HG03558 (cell line): ENCODE results near the gene EPB41L4B.

ENCODE experiments used
- ATAC-seq: cut with Tn5 transposase; IDR thresholded peaks from one replicate; pipeline ENCODE4 v1.9.1; 2021; ENCODE audit warnings: moderate number of reproducible peaks; ENCODE audit not compliant: unreplicated experiment; ENCODE audit errors: extremely low read depth

Gene EPB41L4B

GRCh38 chr9:109273869-109274268 is 47.0 kb downstream of the EPB41L4B start:
- no peak for ATAC-seq

- ATAC-seq: no peak
Measured at GRCh38 chr9:109272745-109273144, 48.1 kb downstream of the EPB41L4B start.

- ATAC-seq: no peak
Measured at GRCh38 chr9:109272045-109272444, 48.8 kb downstream of the EPB41L4B start.

GRCh38 chr9:109270971-109271925 is 49.6 kb downstream of the EPB41L4B start:
- no peak for ATAC-seq

- ATAC-seq: no peak
Measured at GRCh38 chr9:109270441-109270840, 50.4 kb downstream of the EPB41L4B start.

GRCh38 chr9:109269839-109270238 is 51.0 kb downstream of the EPB41L4B start:
- ATAC-seq: no peak

- no peak for ATAC-seq
Measured at GRCh38 chr9:109269081-109269480, 51.8 kb downstream of the EPB41L4B start.

GRCh38 chr9:109267555-109267954 is 53.3 kb downstream of the EPB41L4B start:
- ATAC-seq: no peak

- no peak for ATAC-seq
Measured at GRCh38 chr9:109264877-109265587, 55.8 kb downstream of the EPB41L4B start.

GRCh38 chr9:109263358-109263757 is 57.5 kb downstream of the EPB41L4B start:
- no peak for ATAC-seq

- ATAC-seq: no peak
Measured at GRCh38 chr9:109258481-109259302, 62.2 kb downstream of the EPB41L4B start.

- ATAC-seq: no peak
Measured at GRCh38 chr9:109256336-109256735, 64.5 kb downstream of the EPB41L4B start.

- ATAC-seq: no peak
Measured at GRCh38 chr9:109255394-109255793, 65.5 kb downstream of the EPB41L4B start.

- ATAC-seq: no peak
Measured at GRCh38 chr9:109254317-109254716, 66.5 kb downstream of the EPB41L4B start.

GRCh38 chr9:109253637-109254284 is 67.1 kb downstream of the EPB41L4B start:
- ATAC-seq: no peak

GRCh38 chr9:109253241-109253636 is 67.6 kb downstream of the EPB41L4B start:
- no peak for ATAC-seq

GRCh38 chr9:109252291-109252690 is 68.6 kb downstream of the EPB41L4B start:
- no peak for ATAC-seq

GRCh38 chr9:109251776-109252106 is 69.1 kb downstream of the EPB41L4B start:
- ATAC-seq: no peak

GRCh38 chr9:109251080-109251775 is 69.6 kb downstream of the EPB41L4B start:
- no peak for ATAC-seq

- ATAC-seq: no peak
Measured at GRCh38 chr9:109250771-109251079, 70.1 kb downstream of the EPB41L4B start.
